Spleen (tissue), 11 donors: Measurements from ENCODE around the gene AP2A1. TPM values are rescaled to one million over a fixed set of nuclear protein-coding genes. Genes with fewer than 3 reads are reported as not detected.

Experiments used
- DNase-seq: peaks from one replicate; pipeline ENCODE4 v3.0.0-alpha.2; 2020
- H3K27ac ChIP-seq, 8 donors: fragments of 200-600 bp; sonication (generic) in 7 of 8; 1 replicate in 4 of 8; 2 replicates in 4 of 8; pipeline versions ENCODE4 v1.5.0 to v1.8.0; 2016 to 2021; ENCODE audit warnings: inconsistent platforms in 4 of 8, mild to moderate bottlenecking in 4 of 8, moderate library complexity in 1 of 8
- H3K27me3 ChIP-seq, 7 donors: fragments of 200-600 bp; sonication (generic) in 6 of 7; replicated peaks in 1 of 7; 1 replicate in 4 of 7; 2 replicates in 3 of 7; pipeline versions ENCODE4 v1.5.0 to v1.8.0; 2016 to 2021; ENCODE audit warnings: inconsistent platforms in 3 of 7, mild to moderate bottlenecking in 1 of 7
- H3K36me3 ChIP-seq, 6 donors: fragments of 200-600 bp; sonication (generic) in 5 of 6; 1 replicate in 4 of 6; 2 replicates in 2 of 6; pipeline versions ENCODE4 v1.5.0 to v1.8.0; 2016 to 2021; ENCODE audit warnings: inconsistent platforms in 2 of 6
- H3K4me1 ChIP-seq, 6 donors: fragments of 200-600 bp; sonication (generic) in 5 of 6; 1 replicate in 3 of 6; 2 replicates in 3 of 6; pipeline versions ENCODE4 v1.5.0 to v1.8.0; 2016 to 2021; ENCODE audit warnings: inconsistent platforms in 3 of 6
- H3K4me3 ChIP-seq, 8 donors: fragments of 200-600 bp; sonication (generic) in 7 of 8; 1 replicate in 4 of 8; 2 replicates in 4 of 8; pipeline versions ENCODE4 v1.5.0 to v1.8.0; 2016 to 2021; ENCODE audit warnings: inconsistent platforms in 4 of 8, mild to moderate bottlenecking in 4 of 8, moderate library complexity in 2 of 8
- H3K9me3 ChIP-seq, 8 donors: fragments of 200-600 bp; sonication (generic) in 7 of 8; 1 replicate in 4 of 8; 2 replicates in 4 of 8; pipeline versions ENCODE4 v1.5.0 to v1.8.0; 2016 to 2021; ENCODE audit warnings: inconsistent platforms in 4 of 8
- POLR2A ChIP-seq, 3 donors: fragments of 450-650 bp; IDR thresholded peaks; one replicate each; pipeline ENCODE4 v1.5.1; 2017; ENCODE audit warnings: antibody characterized with exemption in 3 of 3, mild to moderate bottlenecking in 1 of 3
- POLR2AphosphoS5 ChIP-seq, 3 donors: sonication (generic); formaldehyde crosslinking; IDR thresholded peaks; one replicate each; pipeline ENCODE4 v1.5.1; 2017; ENCODE audit warnings: antibody characterized with exemption in 3 of 3
- WGBS, 5 donors: extraction: QIAGEN DNeasy Blood & Tissue Kit in 3 of 5; methylation state at CpG; one replicate each; pipeline versions ENCODE4 v1.1.5 to v1.1.7; 2013 to 2018; 5-methylcytosine and 5-hydroxymethylcytosine counted together
- intact Hi-C: fragments of 100-400 bp; cut with DNase I; formaldehyde crosslinking; loops from one replicate; pipeline ENCODE4 v1.15.0; 2023; ENCODE audit warnings: low total_unique reads
- polyA plus RNA-seq, 3 donors: library from polyadenylated mRNA; stranded (reverse); fragments of 200-250 nt; gene quantifications; one replicate each; pipeline ENCODE4 v1.2.1, GENCODE V29; 2013
- total RNA-seq, 7 donors: library from RNA; depleted of rRNA in 3 of 7; stranded (reverse); fragments of >200 nt in 3 of 7; fragmentation: NEBNext Ultra II Directional in 4 of 7; extraction: Animal tissue kit (Norgen Biotek cat#: 25700) in 4 of 7; gene quantifications; one replicate each; pipeline versions ENCODE4 v1.1.0 to v1.2.1, GENCODE V29; 2016 to 2021
- TF ChIP-seq, protein P1 (sequence below), 11 experiments: fragments of 200-600 bp in 7 of 11; fragments of 450-650 bp in 4 of 11; sonication (generic) in 4 of 11; IDR thresholded peaks in 8 of 11; conservative IDR thresholded peaks in 3 of 11; 1 replicate in 7 of 11; 2 replicates in 4 of 11; pipeline versions ENCODE4 v1.4.0 to v1.8.0; 2016 to 2021; ENCODE audit warnings: antibody characterized with exemption in 11 of 11, inconsistent platforms in 4 of 11, mild to moderate bottlenecking in 1 of 11
- donor health status: healthy with polysubstance abuse.
- donor health status: DM: no; HTN: no; CAD: no; lungs with moderate emphysema.
- donor health status: DM: no; HTN: no; CAD: no.
- donor health status: Bipolar disorder and iron deficiency.
- donor health status: healthy.
- donor health status: DM: no; HTN: no; CAD: no.
- donor health status: DM: yes; HTN: yes; CAD: no.

Gene AP2A1
- total and polyA plus RNA-seq, 10 donors = 18.1 to 108 (median 89.1) TPM

DNA sequence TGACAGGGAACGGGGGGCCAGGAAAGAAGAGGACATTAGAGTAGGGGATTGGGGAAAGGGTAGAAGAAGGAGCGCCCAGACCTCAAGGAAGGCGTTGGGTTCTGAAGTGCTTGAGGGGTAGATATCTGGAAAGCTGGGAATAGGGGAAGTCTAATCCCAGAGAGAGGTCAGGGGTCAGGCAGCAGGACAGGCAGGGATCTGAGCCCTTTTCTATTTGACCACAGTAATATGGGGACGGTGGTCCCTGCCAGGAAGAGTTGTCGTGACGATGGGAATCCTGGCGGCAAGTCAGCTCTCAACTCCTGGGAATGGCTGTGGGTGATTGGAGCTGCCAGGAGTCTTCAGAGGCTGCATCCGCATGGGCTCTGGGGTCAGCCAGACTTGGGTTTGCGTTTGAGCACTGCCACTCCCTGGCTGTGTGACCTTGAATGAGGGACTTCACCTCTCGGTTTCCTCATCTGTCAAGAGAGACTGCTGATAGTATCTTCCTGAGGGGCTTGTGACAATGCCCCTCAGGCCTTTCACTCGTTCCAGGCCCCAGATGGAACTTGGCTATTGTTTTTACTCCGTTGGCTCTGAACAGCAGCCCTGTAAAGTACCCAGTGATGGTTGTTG, 1.3 kb downstream of the AP2A1 start:
- H3K27ac ChIP-seq = peak overlapping the region in 5 of 8 donors; percentile 86 to 96 (median 92)
- H3K4me3 ChIP-seq = peak overlapping the region in 7 of 8 donors; percentile 61 to 85 (median 76)
- peaks cover 16 to 69% (median 41%) of the 10 kb centered on the region in 6 donors for H3K4me1 ChIP-seq
- 54 to 70% (median 67%) methylated on average over 12 of the region's 12 CpGs for WGBS, 5 donors
- intact Hi-C loops = no loop called here
- H3K36me3 ChIP-seq = peaks cover 0 to 31% (median 0%) of the 10 kb centered on the region in 6 donors
- no peak for DNase-seq
- H3K27me3 ChIP-seq = no peaks in the 10 kb centered on the region
- TF ChIP-seq, protein P1, sequence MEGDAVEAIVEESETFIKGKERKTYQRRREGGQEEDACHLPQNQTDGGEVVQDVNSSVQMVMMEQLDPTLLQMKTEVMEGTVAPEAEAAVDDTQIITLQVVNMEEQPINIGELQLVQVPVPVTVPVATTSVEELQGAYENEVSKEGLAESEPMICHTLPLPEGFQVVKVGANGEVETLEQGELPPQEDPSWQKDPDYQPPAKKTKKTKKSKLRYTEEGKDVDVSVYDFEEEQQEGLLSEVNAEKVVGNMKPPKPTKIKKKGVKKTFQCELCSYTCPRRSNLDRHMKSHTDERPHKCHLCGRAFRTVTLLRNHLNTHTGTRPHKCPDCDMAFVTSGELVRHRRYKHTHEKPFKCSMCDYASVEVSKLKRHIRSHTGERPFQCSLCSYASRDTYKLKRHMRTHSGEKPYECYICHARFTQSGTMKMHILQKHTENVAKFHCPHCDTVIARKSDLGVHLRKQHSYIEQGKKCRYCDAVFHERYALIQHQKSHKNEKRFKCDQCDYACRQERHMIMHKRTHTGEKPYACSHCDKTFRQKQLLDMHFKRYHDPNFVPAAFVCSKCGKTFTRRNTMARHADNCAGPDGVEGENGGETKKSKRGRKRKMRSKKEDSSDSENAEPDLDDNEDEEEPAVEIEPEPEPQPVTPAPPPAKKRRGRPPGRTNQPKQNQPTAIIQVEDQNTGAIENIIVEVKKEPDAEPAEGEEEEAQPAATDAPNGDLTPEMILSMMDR (IDR thresholded peaks at IDR 0.05 in 8 of 11, conservative IDR thresholded peaks at IDR 0.05 in 3 of 11) = no peak
- TF ChIP-seq POLR2A (IDR thresholded peaks at IDR 0.05) (no peak), POLR2AphosphoS5 (IDR thresholded peaks at IDR 0.05) (no peak)
- H3K9me3 ChIP-seq = no peaks in the 10 kb centered on the region

DNA sequence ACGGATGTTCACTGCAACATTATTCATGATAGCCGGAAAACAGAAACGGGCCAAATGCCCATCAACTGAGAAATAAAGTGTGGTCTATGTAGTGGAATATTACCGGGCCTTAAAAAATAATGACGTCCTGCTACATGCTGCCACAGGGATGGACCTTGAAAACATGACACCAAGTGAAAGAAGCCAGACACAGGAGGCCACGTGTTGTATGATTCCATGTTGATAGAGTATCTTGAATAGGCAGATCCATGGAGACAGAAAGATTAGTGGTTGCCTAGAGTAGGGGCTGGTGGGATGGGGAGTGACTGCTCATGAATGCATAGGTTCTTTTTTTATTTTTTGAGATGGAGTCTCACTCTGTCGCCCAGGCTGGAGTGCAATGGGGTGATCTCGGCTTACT, 3.7 kb downstream of the AP2A1 start:
- no peaks in the 10 kb centered on the region for H3K27me3 ChIP-seq
- H3K4me3 ChIP-seq = no peak overlapping the region
- TF ChIP-seq, protein P1 (IDR thresholded peaks at IDR 0.05 in 8 of 11, conservative IDR thresholded peaks at IDR 0.05 in 3 of 11) = no peak
- TF ChIP-seq POLR2AphosphoS5 (IDR thresholded peaks at IDR 0.05) = no peak
- TF ChIP-seq POLR2A (IDR thresholded peaks at IDR 0.05) = no peak
- WGBS, 5 donors = 87 to 92% (median 89%) methylated on average over 8 of the region's 8 CpGs
- peaks cover 0 to 55% (median 0%) of the 10 kb centered on the region in 6 donors for H3K36me3 ChIP-seq
- no peak for DNase-seq
- no peaks in the 10 kb centered on the region for H3K9me3 ChIP-seq
- peaks cover 16 to 89% (median 54%) of the 10 kb centered on the region in 6 donors for H3K4me1 ChIP-seq
- H3K27ac ChIP-seq = no peak overlapping the region
- intact Hi-C loops = no loop called here

DNA sequence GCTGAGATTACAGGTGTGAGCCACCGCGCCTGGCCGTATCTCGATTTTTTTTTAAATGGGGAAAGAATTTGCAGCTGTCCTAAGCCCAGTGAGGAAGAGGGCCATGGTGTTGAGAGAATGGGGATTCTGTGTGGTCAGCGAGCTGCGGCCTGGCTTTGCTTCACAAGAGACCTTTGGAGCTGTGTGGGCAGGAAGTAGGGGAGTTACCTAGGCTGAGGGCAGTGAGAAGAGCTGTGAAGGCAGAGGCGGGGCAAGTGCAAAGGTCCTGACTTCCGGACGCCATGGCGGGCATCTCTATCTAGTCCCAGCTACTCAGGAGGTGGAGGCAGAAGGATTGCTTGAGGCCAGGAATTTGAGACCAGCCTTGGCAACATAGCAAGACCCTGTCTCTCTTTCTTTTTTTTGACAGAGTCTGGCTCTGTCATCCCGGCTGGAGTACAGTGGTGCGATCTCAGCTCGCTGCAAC, 4.9 kb downstream of the AP2A1 start:
- TF ChIP-seq, protein P1 (IDR thresholded peaks at IDR 0.05 in 8 of 11, conservative IDR thresholded peaks at IDR 0.05 in 3 of 11) = no peak
- TF ChIP-seq POLR2AphosphoS5 (IDR thresholded peaks at IDR 0.05) = no peak
- TF ChIP-seq POLR2A (IDR thresholded peaks at IDR 0.05) = no peak
- H3K27ac ChIP-seq = peak overlapping the region in 2 of 8 donors; percentile 9 to 10
- no peaks in the 10 kb centered on the region for H3K27me3 ChIP-seq
- no peak for DNase-seq
- intact Hi-C loops = no loop called here
- peaks cover 16 to 94% (median 50%) of the 10 kb centered on the region in 6 donors for H3K4me1 ChIP-seq
- no peak overlapping the region for H3K4me3 ChIP-seq
- WGBS, 5 donors = 78 to 90% (median 84%) methylated on average over 11 to 13 of the region's 13 CpGs
- H3K9me3 ChIP-seq = no peaks in the 10 kb centered on the region
- peaks cover 0 to 67% (median 0%) of the 10 kb centered on the region in 6 donors for H3K36me3 ChIP-seq

DNA sequence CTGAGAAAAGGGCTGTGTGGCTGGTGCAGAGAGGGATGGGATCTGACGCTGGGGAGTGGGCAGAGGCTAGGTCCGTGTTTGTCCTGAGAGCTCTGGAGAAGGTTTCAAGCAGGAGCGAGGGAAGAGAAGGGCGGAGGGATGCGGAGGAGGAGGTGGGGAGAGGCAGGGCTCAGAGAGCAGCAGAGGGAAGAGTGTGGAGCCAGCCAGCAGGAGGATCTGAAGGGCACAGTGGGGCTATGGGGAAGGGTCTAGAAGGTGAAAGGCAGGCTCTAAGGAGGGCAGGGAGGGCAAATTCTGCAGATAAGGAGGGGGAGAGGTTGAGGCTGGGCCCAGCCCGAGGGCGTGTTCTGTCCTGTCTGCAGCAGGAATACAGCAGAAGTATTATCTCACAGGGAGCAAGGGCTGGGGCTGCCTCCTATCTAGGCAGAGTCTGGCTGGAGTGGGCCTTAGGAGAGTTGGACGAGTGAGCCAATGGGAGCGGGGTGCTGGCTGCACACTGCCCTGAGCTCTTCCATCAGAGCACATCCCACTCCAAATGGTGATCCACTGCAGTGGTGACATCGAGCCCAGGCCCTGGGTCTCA, 6.1 kb downstream of the AP2A1 start:
- TF ChIP-seq POLR2A (IDR thresholded peaks at IDR 0.05) (no peak), POLR2AphosphoS5 (IDR thresholded peaks at IDR 0.05) (no peak)
- TF ChIP-seq, protein P1 (IDR thresholded peaks at IDR 0.05 in 8 of 11, conservative IDR thresholded peaks at IDR 0.05 in 3 of 11) = no peak
- intact Hi-C loops = no loop called here
- Histone ChIP-seq H3K27ac (peak overlapping the region in 2 of 8 donors; percentile 5 to 6), H3K4me3 (no peak overlapping the region), H3K36me3 (peaks cover 0 to 77% (median 0%) of the 10 kb centered on the region in 6 donors), H3K4me1 (peaks cover 10 to 96% (median 45%) of the 10 kb centered on the region in 6 donors), H3K9me3 (no peaks in the 10 kb centered on the region), H3K27me3 (no peaks in the 10 kb centered on the region)
- no peak for DNase-seq
- WGBS, 5 donors = 88 to 96% (median 92%) methylated on average over 10 of the region's 10 CpGs
